Gastrocnemius medialis (tissue), 4 donors: ENCODE measurements around the gene SEPTIN10.
"Not testable (repeated sequence)": the region's sequence is repeated elsewhere in the genome, so short reads cannot be mapped to it uniquely, and the experiment has no call there.

ENCODE experiments used
- POLR2A ChIP-seq, 2 donors: fragments of 450-650 bp; IDR thresholded peaks; one replicate each; pipeline ENCODE4 v1.6.1; 2017; ENCODE audit warnings: antibody characterized with exemption in 2 of 2, mild to moderate bottlenecking in 2 of 2, moderate library complexity in 2 of 2
- TF ChIP-seq, protein P1 (sequence below), 5 experiments: fragments of 450-650 bp in 3 of 5; fragments of 200-600 bp in 2 of 5; sonication (generic) in 2 of 5; IDR thresholded peaks in 4 of 5; conservative IDR thresholded peaks in 1 of 5; 1 replicate in 4 of 5; 2 replicates in 1 of 5; pipeline ENCODE4 v1.5.1; 2016 to 2019; ENCODE audit warnings: antibody characterized with exemption in 5 of 5, mild to moderate bottlenecking in 3 of 5, moderate library complexity in 3 of 5

DNA sequence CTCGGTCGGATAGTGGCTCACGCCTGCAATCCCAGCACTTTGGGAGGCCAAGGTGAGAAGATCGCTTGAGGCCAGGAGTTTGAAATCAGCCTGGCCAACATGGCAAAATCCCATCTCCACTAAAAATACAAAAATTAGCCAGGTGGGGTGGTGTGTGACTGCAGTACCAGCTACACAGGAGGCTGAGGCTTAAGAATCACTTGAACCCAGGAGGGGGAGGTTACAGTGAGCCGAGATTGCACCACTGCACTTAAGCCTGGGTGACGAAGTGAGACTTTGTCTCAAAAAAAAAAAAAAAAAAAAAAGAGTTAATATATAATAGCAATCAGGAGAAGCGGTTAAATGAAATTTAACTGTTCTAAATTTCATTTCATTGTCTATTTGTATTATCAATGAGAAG is 36.1 kb downstream of the SEPTIN10 start:
- TF ChIP-seq, protein P1, sequence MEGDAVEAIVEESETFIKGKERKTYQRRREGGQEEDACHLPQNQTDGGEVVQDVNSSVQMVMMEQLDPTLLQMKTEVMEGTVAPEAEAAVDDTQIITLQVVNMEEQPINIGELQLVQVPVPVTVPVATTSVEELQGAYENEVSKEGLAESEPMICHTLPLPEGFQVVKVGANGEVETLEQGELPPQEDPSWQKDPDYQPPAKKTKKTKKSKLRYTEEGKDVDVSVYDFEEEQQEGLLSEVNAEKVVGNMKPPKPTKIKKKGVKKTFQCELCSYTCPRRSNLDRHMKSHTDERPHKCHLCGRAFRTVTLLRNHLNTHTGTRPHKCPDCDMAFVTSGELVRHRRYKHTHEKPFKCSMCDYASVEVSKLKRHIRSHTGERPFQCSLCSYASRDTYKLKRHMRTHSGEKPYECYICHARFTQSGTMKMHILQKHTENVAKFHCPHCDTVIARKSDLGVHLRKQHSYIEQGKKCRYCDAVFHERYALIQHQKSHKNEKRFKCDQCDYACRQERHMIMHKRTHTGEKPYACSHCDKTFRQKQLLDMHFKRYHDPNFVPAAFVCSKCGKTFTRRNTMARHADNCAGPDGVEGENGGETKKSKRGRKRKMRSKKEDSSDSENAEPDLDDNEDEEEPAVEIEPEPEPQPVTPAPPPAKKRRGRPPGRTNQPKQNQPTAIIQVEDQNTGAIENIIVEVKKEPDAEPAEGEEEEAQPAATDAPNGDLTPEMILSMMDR (IDR thresholded peaks at IDR 0.05 in 4 of 5, conservative IDR thresholded peaks at IDR 0.05 in 1 of 5) = not testable (repeated sequence)
- not testable (repeated sequence) for TF ChIP-seq POLR2A (IDR thresholded peaks at IDR 0.05)
